ENCODE measurements around the gene PDXDC1. TPM values are rescaled to one million over a fixed set of nuclear protein-coding genes. Genes with fewer than 3 reads are reported as not detected.
"Not testable (repeated sequence)": the region's sequence is repeated elsewhere in the genome, so short reads cannot be mapped to it uniquely, and the experiment has no call there.

Gene PDXDC1
- total and polyA plus RNA-seq, 4 experiments from 2014 or later: 11.1 to 86.7 (median 60.6) TPM

DNA sequence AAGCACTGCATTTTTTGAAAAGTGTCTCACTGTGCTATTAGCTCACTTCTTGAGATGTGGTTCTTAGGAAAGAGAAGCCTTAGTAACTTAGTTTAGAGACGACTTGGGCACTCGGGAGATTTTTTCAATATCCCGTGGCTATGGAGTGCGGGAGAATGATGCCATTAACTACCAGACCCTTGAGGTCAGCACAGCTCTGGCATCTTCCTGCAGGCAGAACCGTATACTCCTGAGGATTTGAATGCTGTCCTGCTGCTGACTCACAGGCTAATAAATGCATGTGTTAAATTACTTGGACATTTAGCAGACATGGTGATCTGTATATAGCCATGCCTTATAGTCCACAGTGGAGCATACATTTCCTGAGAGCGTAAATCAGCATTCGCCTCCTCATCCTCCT, 46.6 kb downstream of the PDXDC1 start:
- not testable (repeated sequence) for H3K4me3 Mint-ChIP-seq; H3K9me3 Mint-ChIP-seq; DNase-seq; H3K27ac ChIP-seq (ENCODE audit: low read depth, low read length); H3K27me3 ChIP-seq (ENCODE audit: insufficient read depth, low read length); H3K9me3 ChIP-seq (ENCODE audit: control insufficient read depth in 1 of 2, low read length in 2 of 2); H3K27me3 Mint-ChIP-seq; H3K4me3 ChIP-seq (ENCODE audit: low read length in 2 of 2)
- peaks cover 32 to 66% of the 10 kb centered on the region in 2 donors for H3K36me3 Mint-ChIP-seq
- intact Hi-C loops (cut with micrococcal nuclease): loop anchor here (5.0 kb wide), 1 partner anchor 49 kb away; no protein-coding TSS in a partner anchor
- H3K36me3 ChIP-seq (ENCODE audit: insufficient read depth, low read length): peaks cover 24% of the 10 kb centered on the region
- CTCF ChIA-PET (ENCODE audit: partially characterized antibody): interaction anchor here (0.7 kb wide), 1 partner anchor 10 kb away, joined by 3 read pairs; no protein-coding TSS in a partner anchor
- H3K4me1 Mint-ChIP-seq: peaks cover 13 to 32% (median 21%) of the 10 kb centered on the region in 4 donors
- peaks cover 12% of the 10 kb centered on the region for H3K4me1 ChIP-seq (ENCODE audit: insufficient read depth, low read length)
- POLR2A ChIA-PET (ENCODE audit: partially characterized antibody): interaction anchor here (1.1 kb wide), 1 partner anchor 46 kb away, joined by 6 read pairs; the partner anchor contains the start of gene PDXDC1
- peak overlapping the region in 4 of 7 donors; percentile 4 to 60 (median 38) for H3K27ac Mint-ChIP-seq

DNA sequence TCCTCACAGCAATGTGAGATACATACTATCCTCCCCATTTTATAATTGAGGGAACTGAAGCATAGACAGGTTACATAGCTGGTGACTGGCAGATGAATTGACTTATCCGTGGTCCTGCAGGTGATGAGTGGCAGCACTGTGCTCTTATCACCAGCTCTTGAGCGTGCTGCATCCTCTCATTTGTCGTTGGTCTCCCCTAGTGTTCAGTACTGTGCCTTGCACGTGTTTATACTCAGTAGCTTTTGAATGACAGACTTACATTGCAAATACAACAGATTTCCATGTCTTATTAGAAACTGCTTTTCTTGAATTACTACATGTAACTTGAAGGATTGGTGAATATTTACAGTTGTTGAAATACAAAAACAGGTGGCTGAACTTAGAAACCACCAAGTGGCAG, 47.4 kb downstream of the PDXDC1 start:
- CTCF ChIA-PET (ENCODE audit: partially characterized antibody): interaction anchor here (0.7 to 1.0 kb wide), 2 partner anchors 9 to 11 kb away, joined by 3 to 4 read pairs; no protein-coding TSS in a partner anchor
- not testable (repeated sequence) for H3K27me3 Mint-ChIP-seq; H3K4me3 ChIP-seq (ENCODE audit: low read length in 2 of 2); H3K9me3 ChIP-seq (ENCODE audit: control insufficient read depth in 1 of 2, low read length in 2 of 2); H3K27ac ChIP-seq (ENCODE audit: low read depth, low read length); H3K9me3 Mint-ChIP-seq; H3K4me3 Mint-ChIP-seq; H3K27me3 ChIP-seq (ENCODE audit: insufficient read depth, low read length)
- POLR2A ChIA-PET (ENCODE audit: partially characterized antibody): interaction anchor here (1.1 kb wide), 1 partner anchor 47 kb away, joined by 6 read pairs; the partner anchor contains the start of gene PDXDC1
- Mint-ChIP-seq H3K4me1 (peaks cover 11 to 26% (median 16%) of the 10 kb centered on the region in 4 donors), H3K27ac (peak overlapping the region; percentile 11 to 63 (median 22)), H3K36me3 (peaks cover 29 to 62% of the 10 kb centered on the region in 2 donors)
- intact Hi-C loops (cut with micrococcal nuclease): loop anchor here (1.0 to 5.0 kb wide), 2 partner anchors 8 to 50 kb away; no protein-coding TSS in a partner anchor
- peaks cover 12% of the 10 kb centered on the region for H3K4me1 ChIP-seq (ENCODE audit: insufficient read depth, low read length)
- peaks cover 21% of the 10 kb centered on the region for H3K36me3 ChIP-seq (ENCODE audit: insufficient read depth, low read length)
- peak; percentile 67 to 81 (median 74) for DNase-seq

DNA sequence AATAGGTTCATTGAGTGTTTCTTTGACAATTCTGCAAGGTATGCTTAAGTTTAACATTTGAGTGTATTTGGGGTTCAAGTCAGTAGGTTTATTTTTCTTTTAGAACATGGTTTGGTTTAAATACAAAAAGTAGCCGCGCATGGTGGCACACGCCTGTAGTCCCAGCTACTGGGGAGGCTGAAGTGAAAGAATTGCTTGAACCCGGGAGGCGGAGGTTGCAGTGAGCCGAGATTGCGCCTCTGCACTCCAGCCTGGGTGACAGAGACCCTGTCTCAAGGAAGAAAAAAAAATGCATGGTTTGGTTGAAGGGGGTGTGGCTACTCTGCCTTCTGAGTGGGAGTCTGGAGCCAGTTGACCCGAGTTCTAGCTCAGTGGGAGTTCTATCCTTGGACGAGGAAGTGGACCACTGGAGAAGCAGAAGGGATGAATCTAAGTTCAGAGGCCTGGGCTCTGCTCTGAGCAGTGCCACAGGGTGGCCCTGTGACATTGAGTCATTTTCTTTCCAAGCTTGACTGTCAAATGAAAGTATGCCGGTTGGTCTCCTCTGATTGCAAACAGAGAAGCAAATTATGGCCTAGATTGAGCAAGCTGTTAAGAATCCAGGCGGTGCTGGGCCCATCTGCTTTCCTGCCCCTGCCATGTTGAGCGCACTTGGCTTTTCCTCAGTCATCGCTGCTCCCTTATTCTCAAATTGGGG, 48.7 kb downstream of the PDXDC1 start:
- peaks cover 21% of the 10 kb centered on the region for H3K36me3 ChIP-seq (ENCODE audit: insufficient read depth, low read length)
- not testable (repeated sequence) for H3K9me3 ChIP-seq (ENCODE audit: control insufficient read depth in 1 of 2, low read length in 2 of 2)
- H3K36me3 Mint-ChIP-seq: peaks cover 38 to 66% of the 10 kb centered on the region in 2 donors

GRCh38 chr16:15024858-15025199, 50.0 kb downstream of the PDXDC1 start:
- Mint-ChIP-seq H3K36me3 (peaks cover 34 to 61% of the 10 kb centered on the region in 2 donors), H3K4me1 (peaks cover 10 to 29% (median 18%) of the 10 kb centered on the region in 4 donors), H3K27ac (peak overlapping the region in 6 of 7 donors; percentile 31 to 87 (median 68))
- H3K27me3 Mint-ChIP-seq; H3K27ac ChIP-seq (ENCODE audit: low read depth, low read length); H3K27me3 ChIP-seq (ENCODE audit: insufficient read depth, low read length); H3K4me3 Mint-ChIP-seq; CTCF ChIA-PET (ENCODE audit: partially characterized antibody); POLR2A ChIA-PET (ENCODE audit: partially characterized antibody); DNase-seq; H3K4me3 ChIP-seq (ENCODE audit: low read length in 2 of 2); H3K9me3 Mint-ChIP-seq; H3K9me3 ChIP-seq (ENCODE audit: control insufficient read depth in 1 of 2, low read length in 2 of 2): not testable (repeated sequence)
- H3K4me1 ChIP-seq (ENCODE audit: insufficient read depth, low read length): peaks cover 12% of the 10 kb centered on the region
- intact Hi-C loops (cut with micrococcal nuclease): loop anchor here (5.0 kb wide), 1 partner anchor 53 kb away; no protein-coding TSS in a partner anchor
- peaks cover 10% of the 10 kb centered on the region for H3K36me3 ChIP-seq (ENCODE audit: insufficient read depth, low read length)

More for the DNA sequence above, 48.7 kb downstream of the PDXDC1 start:
- H3K27me3 ChIP-seq (ENCODE audit: insufficient read depth, low read length); H3K4me3 ChIP-seq (ENCODE audit: low read length in 2 of 2); CTCF ChIA-PET (ENCODE audit: partially characterized antibody); H3K27ac ChIP-seq (ENCODE audit: low read depth, low read length); DNase-seq; H3K4me3 Mint-ChIP-seq; H3K27me3 Mint-ChIP-seq; POLR2A ChIA-PET (ENCODE audit: partially characterized antibody); H3K9me3 Mint-ChIP-seq: not testable (repeated sequence)
- H3K4me1 ChIP-seq (ENCODE audit: insufficient read depth, low read length): peaks cover 12% of the 10 kb centered on the region
- intact Hi-C loops (cut with micrococcal nuclease): loop anchor here (5.0 kb wide), 1 partner anchor 51 kb away; no protein-coding TSS in a partner anchor
- Mint-ChIP-seq H3K27ac (peak overlapping the region in 5 of 7 donors; percentile 19 to 48 (median 35)), H3K4me1 (peaks cover 10 to 29% (median 17%) of the 10 kb centered on the region in 4 donors)

GRCh38 chr16:15025234-15025951, 50.6 kb downstream of the PDXDC1 start:
- H3K27ac Mint-ChIP-seq: peak overlapping the region in 6 of 7 donors; percentile 38 to 87 (median 68)

GRCh38 chr16:15027051-15027450, 52.2 kb downstream of the PDXDC1 start:
- Mint-ChIP-seq H3K27ac (peak overlapping the region in 2 of 7 donors; percentile 72 to 79), H3K36me3 (peaks cover 39 to 64% of the 10 kb centered on the region in 2 donors), H3K4me1 (peaks cover 9 to 33% (median 22%) of the 10 kb centered on the region in 4 donors)
- intact Hi-C loops (cut with micrococcal nuclease); H3K9me3 Mint-ChIP-seq; DNase-seq; CTCF ChIA-PET (ENCODE audit: partially characterized antibody); H3K4me3 ChIP-seq (ENCODE audit: low read length in 2 of 2); H3K4me3 Mint-ChIP-seq; H3K27me3 Mint-ChIP-seq; H3K27ac ChIP-seq (ENCODE audit: low read depth, low read length); POLR2A ChIA-PET (ENCODE audit: partially characterized antibody); H3K9me3 ChIP-seq (ENCODE audit: control insufficient read depth in 1 of 2, low read length in 2 of 2); H3K27me3 ChIP-seq (ENCODE audit: insufficient read depth, low read length): not testable (repeated sequence)
- Histone ChIP-seq H3K4me1 (ENCODE audit: insufficient read depth, low read length) (peaks cover 17% of the 10 kb centered on the region), H3K36me3 (ENCODE audit: insufficient read depth, low read length) (peaks cover 21% of the 10 kb centered on the region)

More at GRCh38 chr16:15025234-15025951, 50.6 kb downstream of the PDXDC1 start:
- Mint-ChIP-seq H3K4me1 (peaks cover 10 to 29% (median 18%) of the 10 kb centered on the region in 4 donors), H3K36me3 (peaks cover 34 to 61% of the 10 kb centered on the region in 2 donors)
- DNase-seq; H3K27me3 Mint-ChIP-seq; H3K4me3 Mint-ChIP-seq; intact Hi-C loops (cut with micrococcal nuclease); CTCF ChIA-PET (ENCODE audit: partially characterized antibody); H3K27me3 ChIP-seq (ENCODE audit: insufficient read depth, low read length); POLR2A ChIA-PET (ENCODE audit: partially characterized antibody); H3K27ac ChIP-seq (ENCODE audit: low read depth, low read length); H3K9me3 Mint-ChIP-seq; H3K4me3 ChIP-seq (ENCODE audit: low read length in 2 of 2); H3K9me3 ChIP-seq (ENCODE audit: control insufficient read depth in 1 of 2, low read length in 2 of 2): not testable (repeated sequence)
- H3K4me1 ChIP-seq (ENCODE audit: insufficient read depth, low read length): peaks cover 12% of the 10 kb centered on the region
- H3K36me3 ChIP-seq (ENCODE audit: insufficient read depth, low read length): peaks cover 10% of the 10 kb centered on the region

Measured in CD4-positive, alpha-beta memory T cell (primary cell).